Stimulated activated CD8-positive, alpha-beta memory T cell treated with anti-CD3 and anti-CD28 coated beads, Interleukin-12 subunit alpha, Interleukin-12 subunit beta, amount 100 ng/mL, for 4 hours (primary cell): Measurements from ENCODE around the gene EPB41L5.
"Not testable (repeated sequence)": the region's sequence is repeated elsewhere in the genome, so short reads cannot be mapped to it uniquely, and the experiment has no call there.

Experiments
- DNase-seq: peaks from one replicate; pipeline ENCODE4 v3.0.0-alpha.2; 2020; ENCODE audit warnings: low read depth

The EPB41L5 gene

GRCh38 chr2:120100627-120101026, 87.8 kb downstream of the EPB41L5 start:
- DNase-seq, result no peak

- no peak for DNase-seq
These were observed 91.0 kb downstream of the EPB41L5 start for GRCh38 chr2:120103723-120104467.

GRCh38 chr2:120104772-120105171, 91.9 kb downstream of the EPB41L5 start:
- DNase-seq, result no peak

- DNase-seq, result no peak
These were observed 92.5 kb downstream of the EPB41L5 start for GRCh38 chr2:120105360-120105759.

GRCh38 chr2:120108049-120108448, 95.2 kb downstream of the EPB41L5 start:
- no peak for DNase-seq

GRCh38 chr2:120108749-120109148, 95.9 kb downstream of the EPB41L5 start:
- DNase-seq, result no peak

- DNase-seq, result no peak
These were observed 96.5 kb downstream of the EPB41L5 start for GRCh38 chr2:120109186-120110061.

GRCh38 chr2:120110062-120110362, 97.1 kb downstream of the EPB41L5 start:
- DNase-seq, result no peak

GRCh38 chr2:120110507-120110906, 97.6 kb downstream of the EPB41L5 start:
- DNase-seq, result no peak

- DNase-seq, result no peak
These were observed 98.3 kb downstream of the EPB41L5 start for GRCh38 chr2:120111193-120111592.

- no peak for DNase-seq
These were observed 105.1 kb downstream of the EPB41L5 start for GRCh38 chr2:120118018-120118417.

GRCh38 chr2:120118471-120118870, 105.6 kb downstream of the EPB41L5 start:
- no peak for DNase-seq

- DNase-seq, result not testable (repeated sequence)
These were observed 108.5 kb downstream of the EPB41L5 start for GRCh38 chr2:120121337-120121736.

GRCh38 chr2:120123090-120123489, 110.2 kb downstream of the EPB41L5 start:
- no peak for DNase-seq

- no peak for DNase-seq
These were observed 112.3 kb downstream of the EPB41L5 start for GRCh38 chr2:120125195-120125594.

GRCh38 chr2:120128216-120128615, 115.3 kb downstream of the EPB41L5 start:
- DNase-seq, result no peak

- DNase-seq, result no peak
These were observed 119.3 kb downstream of the EPB41L5 start for GRCh38 chr2:120132190-120132589.

- no peak for DNase-seq
These were observed 119.8 kb downstream of the EPB41L5 start for GRCh38 chr2:120132691-120133090.

- no peak for DNase-seq
These were observed 120.8 kb downstream of the EPB41L5 start for GRCh38 chr2:120133572-120134244.

GRCh38 chr2:120134263-120134662, 121.4 kb downstream of the EPB41L5 start:
- no peak for DNase-seq

- not testable (repeated sequence) for DNase-seq
These were observed 122.1 kb downstream of the EPB41L5 start for GRCh38 chr2:120135013-120135412.

GRCh38 chr2:120140866-120141265, 128.0 kb downstream of the EPB41L5 start:
- DNase-seq, result no peak
